HG03565 (cell line): ENCODE data around the gene COL3A1.
A peak's percentile ranks its signal among the peaks of the same experiment; 100 is the strongest.

Experiments used
- ATAC-seq: cut with Tn5 transposase; IDR thresholded peaks from one replicate; pipeline ENCODE4 v1.9.1; 2021; ENCODE audit warnings: mild to moderate bottlenecking, moderate library complexity; ENCODE audit not compliant: unreplicated experiment

Gene COL3A1

GRCh38 chr2:189015359-189015758 is 41.2 kb downstream of the COL3A1 start:
- no peak for ATAC-seq

GRCh38 chr2:189016311-189016861 is 42.2 kb downstream of the COL3A1 start:
- ATAC-seq = no peak

- ATAC-seq = no peak
Observed at GRCh38 chr2:189018631-189019030, 44.5 kb downstream of the COL3A1 start.

- no peak for ATAC-seq
Observed at GRCh38 chr2:189020179-189020578, 46.0 kb downstream of the COL3A1 start.

- no peak for ATAC-seq
Observed at GRCh38 chr2:189022053-189022481, 47.9 kb downstream of the COL3A1 start.

- no peak for ATAC-seq
Observed at GRCh38 chr2:189022492-189022891, 48.3 kb downstream of the COL3A1 start.

- ATAC-seq = peak; percentile 93
Observed at GRCh38 chr2:189024901-189025618, 50.9 kb downstream of the COL3A1 start.

- ATAC-seq = no peak
Observed at GRCh38 chr2:189037518-189037917, 63.3 kb downstream of the COL3A1 start.

- no peak for ATAC-seq
Observed at GRCh38 chr2:189045836-189046235, 71.7 kb downstream of the COL3A1 start.

GRCh38 chr2:189046320-189046719 is 72.1 kb downstream of the COL3A1 start:
- ATAC-seq = no peak

GRCh38 chr2:189047171-189047888 is 73.2 kb downstream of the COL3A1 start:
- no peak for ATAC-seq

GRCh38 chr2:189048189-189048588 is 74.0 kb downstream of the COL3A1 start:
- ATAC-seq = no peak

- no peak for ATAC-seq
Observed at GRCh38 chr2:189049709-189050164, 75.6 kb downstream of the COL3A1 start.

GRCh38 chr2:189050165-189050712 is 76.1 kb downstream of the COL3A1 start:
- no peak for ATAC-seq

- no peak for ATAC-seq
Observed at GRCh38 chr2:189056200-189057106, 82.3 kb downstream of the COL3A1 start.

GRCh38 chr2:189057316-189057715 is 83.1 kb downstream of the COL3A1 start:
- no peak for ATAC-seq

GRCh38 chr2:189060096-189060642 is 86.0 kb downstream of the COL3A1 start:
- no peak for ATAC-seq
